HepG2 (cell line): Measurements from ENCODE around the gene POLR1C. TPM values are rescaled to one million over a fixed set of nuclear protein-coding genes. Genes with fewer than 3 reads are reported as not detected.

Experiments
- ATAC-seq: fragments of 200-7000 bp; cut with Tn5 transposase; 3 replicates; pipeline ENCODE4 v1.9.1; 2020; ENCODE audit warnings: mild to moderate bottlenecking, moderate library complexity
- BruUV-seq: library from RNA; stranded (reverse); fragments of 400-500 nt; replicated peaks from 2 replicates; lab custom pipeline; 2021; lab: Mats Ljungman, UMichigan
- CTCF ChIA-PET: fragments of 300-600 bp; formaldehyde crosslinking; extraction: SDS; loops from one replicate; lab custom pipeline; 2021; ENCODE audit warnings: low total read pairs, inconsistent platforms, low intra/inter-chr PET ratio; lab: Yijun Ruan, JAX
- POLR2A ChIA-PET: fragments of 350-600 bp; sonication (Branson Sonifier 250); formaldehyde crosslinking; loops from one replicate; lab custom pipeline; 2020; ENCODE audit warnings: antibody characterized with exemption, inconsistent platforms; lab: Yijun Ruan, JAX
- DNase-seq: peaks from one replicate; pipeline ENCODE4 v3.0.0-alpha.2; 2015; ENCODE audit warnings: low spot score
- FAIRE-seq: peaks from 3 replicates; lab custom pipeline; 2011; peaks lifted over from hg19 to GRCh38; lab: Jason Lieb, UNC
- H2AFZ ChIP-seq: one replicate; pipeline ENCODE4 v1.6.1; 2011; ENCODE audit warnings: low read length, inconsistent platforms
- H3K27ac ChIP-seq: fragments of 300-600 bp; 3 replicates; pipeline ENCODE4 v1.8.0; 2011; ENCODE audit warnings: mixed run types, mild to moderate bottlenecking, mixed read lengths, low read length, inconsistent platforms; ENCODE audit not compliant: insufficient read depth; ENCODE audit errors: extremely low read length
- H3K27me3 ChIP-seq, 2 experiments: fragments of 200-600 bp in 1 of 2; 2 replicates in 1 of 2; 3 replicates in 1 of 2; pipeline versions ENCODE4 v1.6.0 to v1.8.0; 2011; ENCODE audit warnings: low read length in 2 of 2, mild to moderate bottlenecking in 2 of 2, moderate library complexity in 2 of 2, inconsistent platforms in 1 of 2; ENCODE audit not compliant: insufficient read depth in 2 of 2, control insufficient read depth in 1 of 2
- H3K36me3 ChIP-seq, 2 experiments: fragments of 200-600 bp in 1 of 2; replicated peaks in 1 of 2; 2 replicates in 1 of 2; 3 replicates in 1 of 2; pipeline versions ENCODE4 v1.5.1 to v1.8.0; 2011; ENCODE audit warnings: low read length in 2 of 2, inconsistent platforms in 1 of 2; ENCODE audit not compliant: insufficient read depth in 2 of 2, control insufficient read depth in 1 of 2
- H3K4me1 ChIP-seq: 2 replicates; pipeline ENCODE4 v1.5.1; 2012; ENCODE audit warnings: low read length, inconsistent platforms; ENCODE audit not compliant: insufficient read depth
- H3K4me2 ChIP-seq: 2 replicates; pipeline ENCODE4 v1.6.0; 2011; ENCODE audit warnings: low read depth, low read length, inconsistent platforms
- H3K4me3 ChIP-seq, 3 experiments: fragments of 200-600 bp in 1 of 3; sonication (generic), shearing (Covaris generic) in 1 of 3; replicated peaks in 1 of 3; 2 replicates each; pipeline ENCODE4 v1.5.1; 2011 to 2016; ENCODE audit warnings: low read length in 3 of 3, inconsistent platforms in 2 of 3, low read depth in 2 of 3, mild to moderate bottlenecking in 2 of 3, control low read depth in 1 of 3, mixed read lengths in 1 of 3; ENCODE audit not compliant: insufficient read depth in 1 of 3
- H3K79me2 ChIP-seq: one replicate; pipeline ENCODE4 v1.6.1; 2011; ENCODE audit warnings: low read length, inconsistent platforms; ENCODE audit not compliant: insufficient read depth
- H3K9ac ChIP-seq: 2 replicates; pipeline ENCODE4 v1.6.0; 2011; ENCODE audit warnings: mild to moderate bottlenecking, low read depth, low read length, inconsistent platforms; ENCODE audit not compliant: insufficient read depth
- H3K9me3 ChIP-seq: 2 replicates; pipeline ENCODE4 v1.5.1; 2012; ENCODE audit warnings: mild to moderate bottlenecking, low read length
- H4K20me1 ChIP-seq: 2 replicates; pipeline ENCODE4 v1.6.0; 2011; ENCODE audit warnings: inconsistent platforms, mild to moderate bottlenecking, low read length, moderate library complexity; ENCODE audit not compliant: insufficient read depth
- CTCF ChIP-seq: sonication (generic); formaldehyde crosslinking; IDR thresholded peaks from 2 replicates; pipeline ENCODE4 v1.5.0; 2020; ENCODE audit warnings: mild to moderate bottlenecking, missing genetic modification reagents, moderate library complexity
- ELF1 ChIP-seq: sonication (generic); formaldehyde crosslinking; IDR thresholded peaks from 2 replicates; pipeline ENCODE4 v1.4.0; 2020; ENCODE audit warnings: missing genetic modification reagents
- GATAD2A ChIP-seq: IDR thresholded peaks from 2 replicates; pipeline ENCODE4 v1.6.1; 2016
- HIC2 ChIP-seq: sonication (generic); formaldehyde crosslinking; IDR thresholded peaks from 2 replicates; pipeline ENCODE4 v1.9.0; 2022; ENCODE audit warnings: low read depth, missing genetic modification reagents
- HMGXB4 ChIP-seq, 2 experiments: sonication (generic) in 1 of 2; formaldehyde crosslinking in 1 of 2; IDR thresholded peaks; 2 replicates each; pipeline versions ENCODE4 v1.4.0 to v1.6.1; 2018 to 2020; ENCODE audit warnings: missing genetic modification reagents in 2 of 2, borderline replicate concordance in 1 of 2, low read depth in 1 of 2, mild to moderate bottlenecking in 1 of 2, missing biosample characterization in 1 of 2
- IRF2 ChIP-seq: IDR thresholded peaks from 2 replicates; pipeline ENCODE4 v1.6.1; 2018; ENCODE audit warnings: missing genetic modification reagents, missing compliant biosample characterization
- KLF12 ChIP-seq: sonication (generic); formaldehyde crosslinking; IDR thresholded peaks from 2 replicates; pipeline ENCODE4 v1.4.0; 2020; ENCODE audit warnings: missing genetic modification reagents, borderline replicate concordance
- MXI1 ChIP-seq: IDR thresholded peaks from 3 replicates; pipeline ENCODE4 v1.6.1; 2012; ENCODE audit warnings: low read depth, low read length, inconsistent platforms, borderline replicate concordance
- PHB2 ChIP-seq: fragments of 450-650 bp; IDR thresholded peaks from 2 replicates; pipeline ENCODE4 v1.6.1; 2018; ENCODE audit not compliant: partially characterized antibody
- STAG1 ChIP-seq: sonication (generic); formaldehyde crosslinking; IDR thresholded peaks from 2 replicates; pipeline ENCODE4 v1.4.0; 2020; ENCODE audit warnings: missing genetic modification reagents
- UBTF ChIP-seq: sonication (generic); formaldehyde crosslinking; IDR thresholded peaks from 2 replicates; pipeline ENCODE4 v1.4.0; 2020; ENCODE audit warnings: mild to moderate bottlenecking, missing genetic modification reagents
- WIZ ChIP-seq: sonication (generic); formaldehyde crosslinking; IDR thresholded peaks from 2 replicates; pipeline ENCODE4 v1.5.1; 2020; ENCODE audit warnings: mild to moderate bottlenecking, missing genetic modification reagents
- ZNF275 ChIP-seq: sonication (generic); formaldehyde crosslinking; IDR thresholded peaks from 2 replicates; pipeline ENCODE4 v1.8.0; 2022; ENCODE audit warnings: missing genetic modification reagents, mild to moderate bottlenecking, inconsistent platforms, borderline replicate concordance
- WGBS: methylation state at CpG from one replicate; pipeline ENCODE4 v1.1.6; 2017; ENCODE audit warnings: low lambda C conversion rate; 5-methylcytosine and 5-hydroxymethylcytosine counted together
- in situ Hi-C: cut with HindIII; loops from 2 replicates; pipeline ENCODE4 v1.10.0; 2017; ENCODE audit warnings: low pct_unique_long_range_greater_than_20kb; ENCODE audit not compliant: extremely low pct_ligation_motif_present
- intact Hi-C: fragments of 100-400 bp; cut with micrococcal nuclease; formaldehyde crosslinking; loops from one replicate; pipeline ENCODE4 v1.10.0; 2022; ENCODE audit not compliant: unreplicated experiment
- polyA plus RNA-seq, 8 experiments: library from polyadenylated mRNA; depleted of rRNA in 3 of 8; stranded (reverse) in 7 of 8; unstranded in 1 of 8; fragments of >200 nt; fragmentation: Illumina TruSeq in 4 of 8; extraction: Trizol in 4 of 8; gene quantifications; 2 replicates each; pipeline versions ENCODE4 v1.2.1 to v1.2.3, GENCODE V29; 2011 to 2016; ENCODE audit warnings: low read depth in 4 of 8, missing spikeins in 1 of 8, mixed read lengths in 1 of 8; ENCODE audit not compliant: insufficient read depth in 1 of 8
- total RNA-seq, 5 experiments: library from RNA; depleted of rRNA; stranded (reverse); fragments of >200 nt; fragmentation: Illumina TruSeq; extraction: Trizol; gene quantifications; 2 replicates each; pipeline ENCODE4 v1.2.3, GENCODE V29; 2016; ENCODE audit warnings: low read depth in 1 of 5

Gene POLR1C
- total and polyA plus RNA-seq, 2 of the 13 experiments (the other 11 are each of a cell fraction or from before 2014, with no cell fraction given): 62.6 to 72.2 TPM

- ChIA-PET POLR2A (interaction anchor here (1.3 to 2.5 kb wide), 10 partner anchors 11 to 266 kb away, joined by 3 to 38 read pairs (median 9); partner anchors contain the start of genes DLK2, DNPH1, LRRC73 and TJAP1), CTCF (interaction anchor here (1.2 to 3.5 kb wide), 4 partner anchors 10 to 109 kb away, joined by 3 to 53 read pairs (median 4); partner anchors contain the start of gene DLK2)
- Histone ChIP-seq H3K9me3 (no peaks in the 10 kb centered on the region), H2AFZ (no peak overlapping the region), H4K20me1 (no peaks in the 10 kb centered on the region), H3K27me3 (no peaks in the 10 kb centered on the region), H3K27ac (peak overlapping the region; percentile 46), H3K4me3 (no peak overlapping the region), H3K36me3 (peaks cover 23 to 28% of the 10 kb centered on the region in 2 experiments), H3K4me2 (peak overlapping the region; percentile 37; the same call in 1 of the 2 replicates), H3K79me2 (peaks cover 35% of the 10 kb centered on the region), H3K4me1 (peaks cover 22% of the 10 kb centered on the region), H3K9ac (peak overlapping the region; percentile 31; the same call in 1 of the 2 replicates)
- intact Hi-C loops: loop anchor here (5.0 to 10.0 kb wide), 2 partner anchors 61 to 128 kb away; partner anchors contain the start of gene ZNF318
- BruUV-seq: no TSS peak
- ATAC-seq (peak; percentile 7), DNase-seq (peak; percentile 41), FAIRE-seq (peak; percentile 30)
- in situ Hi-C loops: loop anchor here (5.0 kb wide), 1 partner anchor 233 kb away; no protein-coding TSS in a partner anchor
- 94% methylated on average over 4 of the region's 4 CpGs for WGBS
- TF ChIP-seq MXI1 (peak; percentile 40; the same call in 1 of the 3 replicates), STAG1 (CRISPR knock-in tag) (peak; percentile 45), WIZ (CRISPR knock-in tag) (no peak), IRF2 (0 out of 2 replicates have a peak, but pooled peaks have one; percentile 17), GATAD2A (CRISPR knock-in tag) (0 out of 2 replicates have a peak, but pooled peaks have one; percentile 15), ELF1 (CRISPR knock-in tag) (0 out of 2 replicates have a peak, but pooled peaks have one; percentile 25), ZNF275 (CRISPR knock-in tag) (0 out of 2 replicates have a peak, but pooled peaks have one; percentile 2), CTCF (CRISPR knock-in tag) (peak; percentile 57), PHB2 (no peak), KLF12 (CRISPR knock-in tag) (0 out of 2 replicates have a peak, but pooled peaks have one; percentile 13), UBTF (CRISPR knock-in tag) (no peak), HMGXB4 (CRISPR knock-in tag; IDR thresholded peaks at IDR 0.05; ENCODE audit: borderline replicate concordance in 1 of 2, low read depth in 1 of 2) (0 out of 4 replicates have a peak, but pooled peaks of 1 of the 2 experiments have one; percentile 14), HIC2 (CRISPR knock-in tag) (peak; percentile 62)
These were observed 21.4 kb upstream of the POLR1C start for GRCh38 chr6:43495409-43495941.
